ENCODE results near the gene OR2L8. TPM values are rescaled to one million over a fixed set of nuclear protein-coding genes. Genes with fewer than 3 reads are reported as not detected.
A peak's percentile ranks its signal among the peaks of the same experiment; 100 is the strongest.

Gene OR2L8
- total and polyA plus RNA-seq, 4 experiments from 2014 or later = 0.69 to 0.73 TPM; not detected in 2

DNA sequence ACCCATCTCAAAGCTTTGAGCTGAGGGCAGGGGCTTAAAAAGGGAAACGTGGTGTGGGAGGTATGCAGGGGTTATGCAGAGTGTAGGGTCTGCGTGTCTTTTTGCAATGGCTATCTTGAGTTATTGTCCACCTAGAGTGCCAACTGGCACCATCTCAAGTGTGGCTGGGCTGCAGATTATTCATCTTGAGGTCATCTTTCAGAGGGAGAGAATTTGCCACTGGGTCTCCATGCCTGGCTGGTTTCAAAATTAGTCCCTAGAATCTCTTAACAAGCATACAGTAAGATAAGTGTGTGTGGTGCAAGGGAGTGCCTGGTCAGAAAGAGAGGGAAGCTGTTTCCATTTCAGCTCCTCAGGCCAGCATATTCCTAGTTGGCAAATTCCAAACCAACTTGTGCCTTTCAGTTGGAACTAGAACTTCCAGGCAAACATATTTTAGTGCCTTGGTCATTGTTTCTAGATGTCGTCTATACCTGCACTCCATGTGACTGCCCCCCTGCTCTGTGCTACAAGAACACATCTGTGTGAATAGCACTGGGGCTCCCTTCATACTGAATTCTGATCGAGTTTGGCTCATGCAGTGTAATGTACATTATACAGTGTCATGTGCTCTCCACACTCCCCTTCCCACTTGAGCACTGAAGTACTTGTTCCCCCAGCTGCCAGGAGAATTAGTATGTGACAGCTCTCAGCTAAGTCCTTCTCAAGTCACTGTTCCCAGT is 33.6 kb upstream of the OR2L8 start:
- no peak overlapping the region for H3K27ac ChIP-seq (ENCODE audit: low read depth, low read length)
- Mint-ChIP-seq H3K27me3 (peaks cover 2 to 4% of the 10 kb centered on the region in 2 donors), H3K9me3 (no peaks in the 10 kb centered on the region), H3K4me3 (no peak overlapping the region), H3K4me1 (no peaks in the 10 kb centered on the region), H3K27ac (no peak overlapping the region), H3K36me3 (no peaks in the 10 kb centered on the region)
- H3K36me3 ChIP-seq (ENCODE audit: insufficient read depth, low read length) = no peaks in the 10 kb centered on the region
- CTCF ChIA-PET (ENCODE audit: partially characterized antibody) = no interaction called here
- H3K27me3 ChIP-seq (ENCODE audit: insufficient read depth, low read length) = no peaks in the 10 kb centered on the region
- H3K9me3 ChIP-seq (ENCODE audit: control insufficient read depth in 1 of 2, low read length in 2 of 2) = no peaks in the 10 kb centered on the region
- intact Hi-C loops (cut with micrococcal nuclease) = no loop called here
- no peak for DNase-seq
- POLR2A ChIA-PET (ENCODE audit: partially characterized antibody) = no interaction called here
- H3K4me3 ChIP-seq (ENCODE audit: low read length in 2 of 2) = no peak overlapping the region
- H3K4me1 ChIP-seq (ENCODE audit: insufficient read depth, low read length) = no peaks in the 10 kb centered on the region

DNA sequence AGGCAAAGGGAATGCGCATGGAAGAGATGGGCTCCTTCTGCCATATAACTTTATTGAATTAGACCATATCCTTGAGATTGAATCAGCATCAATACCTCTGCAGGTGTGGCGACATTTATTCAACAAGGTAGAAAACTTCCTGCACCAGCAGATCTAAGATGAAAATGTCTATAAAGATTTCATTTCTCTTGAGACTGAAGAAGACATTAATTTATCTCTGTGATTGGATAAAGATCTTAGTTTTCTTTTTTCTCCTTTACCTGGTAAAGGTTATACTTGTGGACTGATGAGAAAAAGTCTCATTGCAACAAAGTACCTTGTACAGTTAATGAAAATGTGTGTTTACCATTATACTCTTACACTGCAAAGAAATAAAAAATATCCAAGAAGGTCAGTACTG is 28.7 kb upstream of the OR2L8 start, which contains the start of gene OR2T8:
OR2T8 (plus strand) TSS at position 301 of the 400 bp plus-strand sequence. CDS start 766 bp downstream, outside the sequence.
- POLR2A ChIA-PET (ENCODE audit: partially characterized antibody) = no interaction called here
- Mint-ChIP-seq H3K9me3 (no peaks in the 10 kb centered on the region), H3K36me3 (no peaks in the 10 kb centered on the region), H3K4me3 (no peak within 1 kb of the TSS), H3K27ac (no peak within 1 kb of the TSS), H3K27me3 (peaks cover 2 to 5% of the 10 kb centered on the region in 2 donors), H3K4me1 (no peaks in the 10 kb centered on the region)
- intact Hi-C loops (cut with micrococcal nuclease) = no loop called here
- Histone ChIP-seq H3K36me3 (ENCODE audit: insufficient read depth, low read length) (no peaks in the 10 kb centered on the region), H3K27ac (ENCODE audit: low read depth, low read length) (no peak within 1 kb of the TSS), H3K4me3 (ENCODE audit: low read length in 2 of 2) (no peak within 1 kb of the TSS), H3K9me3 (ENCODE audit: control insufficient read depth in 1 of 2, low read length in 2 of 2) (no peaks in the 10 kb centered on the region), H3K4me1 (ENCODE audit: insufficient read depth, low read length) (no peaks in the 10 kb centered on the region), H3K27me3 (ENCODE audit: insufficient read depth, low read length) (no peaks in the 10 kb centered on the region)
- CTCF ChIA-PET (ENCODE audit: partially characterized antibody) = no interaction called here
- no peak for DNase-seq

DNA sequence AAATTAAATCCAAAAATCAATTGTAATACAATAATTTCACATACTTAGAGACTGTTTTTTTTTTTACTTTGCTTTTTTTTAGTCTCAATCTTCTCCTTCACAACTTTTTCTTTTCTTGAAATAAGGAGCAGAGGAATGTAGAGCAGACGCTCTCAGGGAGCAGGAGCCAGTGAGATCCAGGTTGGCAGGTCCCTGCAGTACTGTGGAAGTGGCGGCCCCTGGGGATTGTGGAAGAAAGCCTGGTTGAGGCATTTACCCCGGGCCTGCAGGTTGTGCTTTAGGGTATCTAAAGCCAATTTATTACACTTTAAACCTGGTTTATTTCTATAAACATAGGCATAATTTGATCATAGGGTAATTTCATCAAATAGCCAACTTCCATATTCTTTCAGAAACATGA is 24.7 kb upstream of the OR2L8 start:
- no peaks in the 10 kb centered on the region for H3K9me3 ChIP-seq (ENCODE audit: control insufficient read depth in 1 of 2, low read length in 2 of 2)
- no peak for DNase-seq
- no peaks in the 10 kb centered on the region for H3K4me1 ChIP-seq (ENCODE audit: insufficient read depth, low read length)
- H3K27me3 ChIP-seq (ENCODE audit: insufficient read depth, low read length) = no peaks in the 10 kb centered on the region
- intact Hi-C loops (cut with micrococcal nuclease) = no loop called here
- H3K27ac Mint-ChIP-seq = no peak overlapping the region
- peaks cover 0 to 5% of the 10 kb centered on the region in 2 donors for H3K27me3 Mint-ChIP-seq
- no peaks in the 10 kb centered on the region for H3K4me1 Mint-ChIP-seq
- ChIA-PET POLR2A (ENCODE audit: partially characterized antibody) (no interaction called here), CTCF (ENCODE audit: partially characterized antibody) (no interaction called here)
- no peaks in the 10 kb centered on the region for H3K36me3 Mint-ChIP-seq
- H3K36me3 ChIP-seq (ENCODE audit: insufficient read depth, low read length) = no peaks in the 10 kb centered on the region
- no peak overlapping the region for H3K27ac ChIP-seq (ENCODE audit: low read depth, low read length)
- H3K4me3 ChIP-seq (ENCODE audit: low read length in 2 of 2) = no peak overlapping the region
- peaks cover 0 to 4% (median 0%) of the 10 kb centered on the region in 8 donors for H3K9me3 Mint-ChIP-seq
- no peak overlapping the region for H3K4me3 Mint-ChIP-seq

DNA sequence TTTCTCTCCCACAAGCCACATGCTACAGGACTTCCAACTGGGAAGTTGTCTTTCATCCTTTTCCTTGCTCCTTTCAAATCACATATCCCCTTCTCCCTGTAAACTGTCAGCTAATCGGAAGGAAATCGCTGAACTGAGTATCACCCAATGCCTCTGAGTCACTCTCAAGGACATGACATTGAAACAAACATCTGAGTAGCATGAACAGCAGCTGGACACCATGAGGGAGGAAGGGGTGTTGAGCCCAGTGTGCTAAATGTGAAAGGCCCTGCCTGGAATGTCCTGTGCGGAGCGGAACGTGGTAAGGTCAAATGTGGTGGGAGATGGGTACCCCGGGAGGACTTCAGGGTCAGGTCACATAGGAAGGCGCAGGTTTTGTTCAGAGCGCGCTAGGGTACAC is 23.8 kb upstream of the OR2L8 start, which contains the start of gene OR2AJ1:
OR2AJ1 (plus strand) TSS at position 22 of the 400 bp plus-strand sequence. CDS start 8,880 bp downstream, outside the sequence.
- H3K36me3 ChIP-seq (ENCODE audit: insufficient read depth, low read length) = no peaks in the 10 kb centered on the region
- H3K27ac ChIP-seq (ENCODE audit: low read depth, low read length) = no peak within 1 kb of the TSS
- no peak within 1 kb of the TSS for H3K4me3 Mint-ChIP-seq
- CTCF ChIA-PET (ENCODE audit: partially characterized antibody) = no interaction called here
- intact Hi-C loops (cut with micrococcal nuclease) = no loop called here
- H3K27me3 Mint-ChIP-seq = peaks cover 0 to 5% of the 10 kb centered on the region in 2 donors
- H3K4me1 Mint-ChIP-seq = no peaks in the 10 kb centered on the region
- H3K4me1 ChIP-seq (ENCODE audit: insufficient read depth, low read length) = no peaks in the 10 kb centered on the region
- peaks cover 0 to 5% (median 0%) of the 10 kb centered on the region in 8 donors for H3K9me3 Mint-ChIP-seq
- POLR2A ChIA-PET (ENCODE audit: partially characterized antibody) = no interaction called here
- H3K4me3 ChIP-seq (ENCODE audit: low read length in 2 of 2) = no peak within 1 kb of the TSS
- no peaks in the 10 kb centered on the region for H3K9me3 ChIP-seq (ENCODE audit: control insufficient read depth in 1 of 2, low read length in 2 of 2)
- H3K36me3 Mint-ChIP-seq = no peaks in the 10 kb centered on the region
- DNase-seq = no peak
- H3K27ac Mint-ChIP-seq = no peak within 1 kb of the TSS
- H3K27me3 ChIP-seq (ENCODE audit: insufficient read depth, low read length) = no peaks in the 10 kb centered on the region

DNA sequence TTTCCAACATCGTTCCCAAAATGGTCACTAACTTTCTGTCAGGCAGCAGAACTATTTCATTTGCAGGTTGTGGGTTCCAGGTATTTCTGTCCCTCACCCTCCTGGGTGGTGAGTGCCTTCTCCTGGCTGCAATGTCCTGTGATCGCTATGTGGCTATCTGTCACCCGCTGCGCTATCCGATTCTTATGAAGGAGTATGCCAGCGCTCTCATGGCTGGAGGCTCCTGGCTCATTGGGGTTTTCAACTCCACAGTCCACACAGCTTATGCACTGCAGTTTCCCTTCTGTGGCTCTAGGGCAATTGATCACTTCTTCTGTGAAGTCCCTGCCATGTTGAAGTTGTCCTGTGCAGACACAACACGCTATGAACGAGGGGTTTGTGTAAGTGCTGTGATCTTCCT is 14.7 kb upstream of the OR2L8 start:
- Mint-ChIP-seq H3K4me3 (no peak overlapping the region), H3K36me3 (no peaks in the 10 kb centered on the region), H3K27ac (no peak overlapping the region), H3K27me3 (peaks cover 0 to 2% of the 10 kb centered on the region in 2 donors), H3K9me3 (peaks cover 0 to 12% (median 0%) of the 10 kb centered on the region in 8 donors), H3K4me1 (peaks cover 0 to 6% (median 2%) of the 10 kb centered on the region in 4 donors)
- Histone ChIP-seq H3K36me3 (ENCODE audit: insufficient read depth, low read length) (no peaks in the 10 kb centered on the region), H3K27ac (ENCODE audit: low read depth, low read length) (no peak overlapping the region), H3K4me1 (ENCODE audit: insufficient read depth, low read length) (no peaks in the 10 kb centered on the region), H3K9me3 (ENCODE audit: control insufficient read depth in 1 of 2, low read length in 2 of 2) (no peaks in the 10 kb centered on the region), H3K4me3 (ENCODE audit: low read length in 2 of 2) (no peak overlapping the region), H3K27me3 (ENCODE audit: insufficient read depth, low read length) (no peaks in the 10 kb centered on the region)
- POLR2A ChIA-PET (ENCODE audit: partially characterized antibody) = no interaction called here
- CTCF ChIA-PET (ENCODE audit: partially characterized antibody) = no interaction called here
- DNase-seq = no peak
- intact Hi-C loops (cut with micrococcal nuclease) = no loop called here

DNA sequence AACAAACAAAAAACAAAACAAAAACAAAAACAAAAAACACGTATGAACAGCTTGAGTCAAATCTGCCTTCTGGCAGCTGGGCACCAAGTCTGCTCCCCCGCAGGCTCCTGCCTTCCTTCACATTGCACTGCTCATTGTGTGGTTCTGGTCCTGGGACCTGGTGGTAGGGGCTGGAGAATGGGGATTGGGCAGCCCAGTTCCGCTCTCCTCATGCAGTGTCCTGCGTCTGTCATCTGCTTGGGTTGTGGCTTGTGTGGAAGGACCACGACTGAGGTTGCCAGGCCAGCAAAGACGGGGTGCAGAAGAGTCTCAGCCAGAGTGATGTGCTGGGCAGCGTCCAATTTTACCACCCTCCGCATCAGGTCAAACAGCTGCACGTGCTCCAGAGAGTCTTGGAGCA is 12.9 kb upstream of the OR2L8 start:
- ChIA-PET CTCF (ENCODE audit: partially characterized antibody) (interaction anchor here (0.8 kb wide), 1 partner anchor 9 kb away, joined by 3 read pairs; no protein-coding TSS in a partner anchor), POLR2A (ENCODE audit: partially characterized antibody) (no interaction called here)
- Mint-ChIP-seq H3K27me3 (peaks cover 0 to 2% of the 10 kb centered on the region in 2 donors), H3K4me1 (peaks cover 0 to 6% (median 4%) of the 10 kb centered on the region in 4 donors), H3K36me3 (no peaks in the 10 kb centered on the region), H3K9me3 (peaks cover 0 to 11% (median 0%) of the 10 kb centered on the region in 8 donors), H3K27ac (no peak overlapping the region), H3K4me3 (peak overlapping the region in 2 of 8 donors; percentile 55 to 59)
- no peak for DNase-seq
- no peaks in the 10 kb centered on the region for H3K27me3 ChIP-seq (ENCODE audit: insufficient read depth, low read length)
- no peak overlapping the region for H3K27ac ChIP-seq (ENCODE audit: low read depth, low read length)
- intact Hi-C loops (cut with micrococcal nuclease) = no loop called here
- no peaks in the 10 kb centered on the region for H3K9me3 ChIP-seq (ENCODE audit: control insufficient read depth in 1 of 2, low read length in 2 of 2)
- H3K4me1 ChIP-seq (ENCODE audit: insufficient read depth, low read length) = no peaks in the 10 kb centered on the region
- H3K36me3 ChIP-seq (ENCODE audit: insufficient read depth, low read length) = no peaks in the 10 kb centered on the region
- no peak overlapping the region for H3K4me3 ChIP-seq (ENCODE audit: low read length in 2 of 2)

DNA sequence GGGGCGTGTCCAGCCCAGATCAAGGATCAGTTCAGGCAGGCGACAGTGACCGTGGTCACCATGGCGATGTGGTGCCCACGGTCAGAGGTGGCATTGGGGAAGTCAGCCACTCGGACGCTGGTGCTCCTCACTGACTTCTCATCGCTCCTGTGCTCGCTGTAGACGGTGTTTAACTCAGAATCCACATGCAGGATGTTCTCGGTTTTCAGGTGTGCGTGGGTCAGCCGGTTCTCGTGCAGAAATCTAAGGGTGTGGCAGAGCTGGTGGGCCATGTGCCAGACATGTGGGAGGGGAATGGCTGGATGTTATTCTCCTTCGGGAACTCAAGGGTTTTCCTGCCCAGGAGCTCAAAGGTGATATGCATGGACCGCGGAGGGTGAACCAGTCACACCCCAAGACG is 12.2 kb upstream of the OR2L8 start:
- no peaks in the 10 kb centered on the region for H3K27me3 Mint-ChIP-seq
- ChIA-PET POLR2A (ENCODE audit: partially characterized antibody) (no interaction called here), CTCF (ENCODE audit: partially characterized antibody) (interaction anchor here (0.8 kb wide), 1 partner anchor 8 kb away, joined by 3 read pairs; no protein-coding TSS in a partner anchor)
- intact Hi-C loops (cut with micrococcal nuclease) = no loop called here
- no peaks in the 10 kb centered on the region for H3K9me3 ChIP-seq (ENCODE audit: control insufficient read depth in 1 of 2, low read length in 2 of 2)
- H3K36me3 ChIP-seq (ENCODE audit: insufficient read depth, low read length) = no peaks in the 10 kb centered on the region
- no peak overlapping the region for H3K4me3 ChIP-seq (ENCODE audit: low read length in 2 of 2)
- H3K27ac ChIP-seq (ENCODE audit: low read depth, low read length) = no peak overlapping the region
- H3K4me3 Mint-ChIP-seq = peak overlapping the region in 4 of 8 donors; percentile 8 to 59 (median 40)
- DNase-seq = no peak
- H3K4me1 ChIP-seq (ENCODE audit: insufficient read depth, low read length) = no peaks in the 10 kb centered on the region
- peaks cover 2 to 6% (median 4%) of the 10 kb centered on the region in 4 donors for H3K4me1 Mint-ChIP-seq
- peaks cover 0 to 11% (median 0%) of the 10 kb centered on the region in 8 donors for H3K9me3 Mint-ChIP-seq
- H3K27me3 ChIP-seq (ENCODE audit: insufficient read depth, low read length) = no peaks in the 10 kb centered on the region
- peak overlapping the region in 1 of 7 donors; percentile 81 for H3K27ac Mint-ChIP-seq
- no peaks in the 10 kb centered on the region for H3K36me3 Mint-ChIP-seq
